HG02798 (cell line): ENCODE measurements around the gene GRIN3A.

Experiments
- ATAC-seq: cut with Tn5 transposase; IDR thresholded peaks from one replicate; pipeline ENCODE4 v1.9.1; 2021; ENCODE audit warnings: mild to moderate bottlenecking; ENCODE audit not compliant: unreplicated experiment, poor library complexity

GRIN3A gene

GRCh38 chr9:101706261-101706798 is 32.1 kb downstream of the GRIN3A start:
- no peak for ATAC-seq

- ATAC-seq, result no peak
These were observed 33.2 kb downstream of the GRIN3A start for GRCh38 chr9:101705135-101705661.

- ATAC-seq, result no peak
These were observed 36.2 kb downstream of the GRIN3A start for GRCh38 chr9:101702257-101702656.

- no peak for ATAC-seq
These were observed 44.7 kb downstream of the GRIN3A start for GRCh38 chr9:101693546-101694336.

GRCh38 chr9:101691657-101692056 is 46.8 kb downstream of the GRIN3A start:
- ATAC-seq, result no peak

- no peak for ATAC-seq
These were observed 49.4 kb downstream of the GRIN3A start for GRCh38 chr9:101689039-101689438.

- no peak for ATAC-seq
These were observed 53.8 kb downstream of the GRIN3A start for GRCh38 chr9:101684665-101685064.

GRCh38 chr9:101683236-101683635 is 55.2 kb downstream of the GRIN3A start:
- ATAC-seq, result no peak

- ATAC-seq, result no peak
These were observed 60.6 kb downstream of the GRIN3A start for GRCh38 chr9:101677861-101678260.

- ATAC-seq, result no peak
These were observed 63.1 kb downstream of the GRIN3A start for GRCh38 chr9:101675341-101675740.

GRCh38 chr9:101674165-101674564 is 64.3 kb downstream of the GRIN3A start:
- ATAC-seq, result no peak

- no peak for ATAC-seq
These were observed 64.8 kb downstream of the GRIN3A start for GRCh38 chr9:101673642-101674041.

GRCh38 chr9:101671567-101671966 is 66.9 kb downstream of the GRIN3A start:
- no peak for ATAC-seq

GRCh38 chr9:101668421-101668820 is 70.0 kb downstream of the GRIN3A start:
- ATAC-seq, result no peak

GRCh38 chr9:101664453-101664852 is 74.0 kb downstream of the GRIN3A start:
- no peak for ATAC-seq

GRCh38 chr9:101652601-101653175 is 85.8 kb downstream of the GRIN3A start:
- ATAC-seq, result no peak

- ATAC-seq, result peak; percentile 81
These were observed 88.3 kb downstream of the GRIN3A start for GRCh38 chr9:101650142-101650541.

GRCh38 chr9:101648493-101648892 is 90.0 kb downstream of the GRIN3A start:
- ATAC-seq, result no peak

GRCh38 chr9:101639785-101640665 is 98.4 kb downstream of the GRIN3A start:
- ATAC-seq, result no peak

- ATAC-seq, result no peak
These were observed 99.1 kb downstream of the GRIN3A start for GRCh38 chr9:101639311-101639710.

- no peak for ATAC-seq
These were observed 102.2 kb downstream of the GRIN3A start for GRCh38 chr9:101636247-101636646.
